HG03457 (cell line): Measurements from ENCODE around the gene MTX1.
"Not testable (repeated sequence)": the region's sequence is repeated elsewhere in the genome, so short reads cannot be mapped to it uniquely, and the experiment has no call there.

Experiments
- ATAC-seq: cut with Tn5 transposase; IDR thresholded peaks from one replicate; pipeline ENCODE4 v1.9.1; 2021; ENCODE audit warnings: moderate number of reproducible peaks; ENCODE audit not compliant: unreplicated experiment

MTX1 gene

GRCh38 chr1:155231302-155231701 is 22.8 kb downstream of the MTX1 start:
- ATAC-seq, result not testable (repeated sequence)

- not testable (repeated sequence) for ATAC-seq
Measured at GRCh38 chr1:155232001-155232978, 23.8 kb downstream of the MTX1 start.

GRCh38 chr1:155233502-155233901 is 25.0 kb downstream of the MTX1 start:
- not testable (repeated sequence) for ATAC-seq

GRCh38 chr1:155235375-155235774 is 26.9 kb downstream of the MTX1 start:
- not testable (repeated sequence) for ATAC-seq

- ATAC-seq, result no peak
Measured at GRCh38 chr1:155236451-155236850, 28.0 kb downstream of the MTX1 start.

- ATAC-seq, result no peak
Measured at GRCh38 chr1:155241069-155241679, 32.7 kb downstream of the MTX1 start.

- ATAC-seq, result no peak
Measured at GRCh38 chr1:155241841-155242264, 33.4 kb downstream of the MTX1 start.

- no peak for ATAC-seq
Measured at GRCh38 chr1:155242805-155243358, 34.4 kb downstream of the MTX1 start.

- peak; percentile 73 for ATAC-seq
Measured at GRCh38 chr1:155244368-155245162, 36.1 kb downstream of the MTX1 start.

GRCh38 chr1:155245163-155245524 is 36.6 kb downstream of the MTX1 start:
- no peak for ATAC-seq

- not testable (repeated sequence) for ATAC-seq
Measured at GRCh38 chr1:155246796-155247195, 38.3 kb downstream of the MTX1 start.

GRCh38 chr1:155247667-155248553 is 39.4 kb downstream of the MTX1 start:
- ATAC-seq, result no peak

GRCh38 chr1:155250246-155250632 is 41.7 kb downstream of the MTX1 start:
- ATAC-seq, result peak; percentile 12

GRCh38 chr1:155250633-155251449 is 42.3 kb downstream of the MTX1 start:
- peak; percentile 70 for ATAC-seq

- ATAC-seq, result no peak
Measured at GRCh38 chr1:155251566-155251965, 43.1 kb downstream of the MTX1 start.

- ATAC-seq, result no peak
Measured at GRCh38 chr1:155253208-155253607, 44.7 kb downstream of the MTX1 start.

- no peak for ATAC-seq
Measured at GRCh38 chr1:155253797-155254196, 45.3 kb downstream of the MTX1 start.

- ATAC-seq, result no peak
Measured at GRCh38 chr1:155254228-155254713, 45.8 kb downstream of the MTX1 start.

GRCh38 chr1:155254714-155255242 is 46.3 kb downstream of the MTX1 start:
- no peak for ATAC-seq
